Muscle layer of duodenum (tissue), 2 donors: ENCODE data around the gene PHF2.

Experiments used
- H3K27ac ChIP-seq: one replicate; pipeline ENCODE4 v1.7.0; 2013; ENCODE audit warnings: mild to moderate bottlenecking, low read length
- H3K27me3 ChIP-seq: one replicate; pipeline ENCODE4 v1.7.0; 2013; ENCODE audit warnings: low read depth, mild to moderate bottlenecking, control low read depth, low read length
- H3K36me3 ChIP-seq, 2 donors: one replicate each; pipeline ENCODE4 v1.7.0; 2013; ENCODE audit warnings: low read length in 2 of 2, control low read depth in 1 of 2, mild to moderate bottlenecking in 1 of 2; ENCODE audit not compliant: insufficient read depth in 2 of 2, control insufficient read depth in 1 of 2
- H3K4me1 ChIP-seq, 2 donors: one replicate each; pipeline ENCODE4 v1.7.0; 2013; ENCODE audit warnings: low read length in 2 of 2, mild to moderate bottlenecking in 2 of 2, control low read depth in 1 of 2, moderate library complexity in 1 of 2; ENCODE audit not compliant: insufficient read depth in 2 of 2, control insufficient read depth in 1 of 2
- H3K4me3 ChIP-seq, 2 donors: one replicate each; pipeline ENCODE4 v1.7.0; 2013; ENCODE audit warnings: low read length in 2 of 2, low read depth in 1 of 2, mild to moderate bottlenecking in 1 of 2
- H3K9me3 ChIP-seq, 2 donors: one replicate each; pipeline ENCODE4 v1.7.0; 2013; ENCODE audit warnings: low read length in 2 of 2, control low read depth in 1 of 2, mild to moderate bottlenecking in 1 of 2; ENCODE audit not compliant: control insufficient read depth in 1 of 2
- donor health status: healthy.

The PHF2 gene

GRCh38 chr9:93578844-93579243 is 2.5 kb downstream of the PHF2 start:
- Histone ChIP-seq H3K27ac (no peak overlapping the region), H3K27me3 (no peaks in the 10 kb centered on the region), H3K4me1 (peaks cover 22 to 63% of the 10 kb centered on the region in 2 donors), H3K9me3 (no peaks in the 10 kb centered on the region), H3K4me3 (no peak overlapping the region), H3K36me3 (no peaks in the 10 kb centered on the region)

DNA sequence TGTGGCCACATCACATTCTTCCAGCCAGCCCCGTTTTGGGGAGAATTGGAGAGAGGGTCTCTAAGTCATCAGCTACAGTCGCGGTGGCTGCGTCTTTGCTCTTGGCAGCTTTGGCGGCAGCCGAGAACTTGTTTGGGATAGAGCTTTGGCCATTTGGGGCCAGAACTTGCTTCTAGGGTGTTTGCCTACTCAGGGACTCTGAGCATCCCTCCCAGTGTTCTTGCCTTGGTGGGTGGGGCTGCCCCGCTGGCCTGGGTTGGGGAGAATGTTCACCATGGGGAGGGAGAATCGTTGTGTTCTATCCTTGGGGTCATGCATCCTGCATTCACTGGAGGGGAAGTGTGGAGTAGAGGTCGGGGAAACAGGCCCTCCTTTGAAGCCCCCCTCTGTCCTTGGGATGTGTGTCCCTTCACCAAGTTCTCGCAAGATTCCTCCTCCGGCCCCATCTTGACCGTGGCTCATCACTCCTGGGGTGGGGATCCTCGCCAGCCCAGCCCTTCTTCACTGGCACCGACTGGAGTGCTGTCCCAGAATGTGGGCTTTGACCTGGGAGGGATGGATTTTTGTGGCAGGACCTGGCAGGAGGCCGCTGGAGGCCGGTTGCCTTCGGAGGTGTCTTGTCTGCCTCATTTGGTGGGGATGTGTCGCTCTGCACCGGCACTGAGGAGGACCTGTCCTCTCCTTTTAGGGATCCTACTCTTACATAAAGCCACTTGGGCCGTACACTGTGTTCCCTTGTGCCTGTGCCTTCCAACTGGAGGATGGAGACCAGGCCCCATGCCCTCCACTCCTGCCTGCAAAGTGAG is 3.5 kb downstream of the PHF2 start:
- Histone ChIP-seq H3K4me3 (no peak overlapping the region), H3K9me3 (no peaks in the 10 kb centered on the region), H3K36me3 (no peaks in the 10 kb centered on the region), H3K27me3 (no peaks in the 10 kb centered on the region), H3K4me1 (peaks cover 22 to 57% of the 10 kb centered on the region in 2 donors), H3K27ac (no peak overlapping the region)

DNA sequence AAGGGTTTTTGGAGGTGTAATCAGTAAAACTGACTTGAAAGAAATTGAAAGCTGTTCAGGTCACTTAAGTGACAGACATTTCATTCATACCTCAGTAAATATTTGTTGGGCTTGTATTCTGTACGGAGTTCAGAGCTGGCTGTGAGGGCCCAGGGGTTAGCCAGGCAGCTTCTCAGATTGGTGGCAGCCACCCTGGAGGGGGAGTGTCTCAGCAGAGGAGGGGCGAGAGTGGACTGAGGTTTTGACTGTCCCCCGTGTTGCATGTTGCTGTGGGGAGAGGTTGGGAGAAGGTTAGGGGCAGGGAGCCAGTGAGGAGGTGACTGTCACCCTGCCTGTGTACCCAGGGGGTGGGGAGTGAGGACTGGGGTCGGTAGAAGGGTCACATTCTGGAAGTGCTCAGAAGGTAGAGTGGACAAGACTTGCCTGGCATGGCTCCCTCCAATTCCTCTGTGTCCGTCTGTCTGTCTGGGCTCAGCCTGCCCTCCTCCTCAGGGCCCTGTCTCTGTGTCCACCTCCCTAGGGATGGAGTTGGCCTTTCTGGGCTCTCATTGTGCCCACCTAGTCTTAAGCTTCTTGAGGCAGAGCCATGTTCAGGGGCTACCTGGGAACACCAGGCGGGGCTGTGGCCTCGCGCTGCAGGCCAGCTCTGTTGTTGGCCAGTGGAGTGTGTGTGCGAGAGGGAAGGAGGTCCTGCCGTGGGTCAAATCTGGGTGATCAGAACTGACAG is 4.4 kb downstream of the PHF2 start:
- no peaks in the 10 kb centered on the region for H3K36me3 ChIP-seq
- no peaks in the 10 kb centered on the region for H3K27me3 ChIP-seq
- H3K4me1 ChIP-seq, result peaks cover 22 to 51% of the 10 kb centered on the region in 2 donors
- H3K9me3 ChIP-seq, result no peaks in the 10 kb centered on the region
- H3K4me3 ChIP-seq, result no peak overlapping the region
- H3K27ac ChIP-seq, result no peak overlapping the region

GRCh38 chr9:93582115-93582514 is 5.7 kb downstream of the PHF2 start:
- H3K9me3 ChIP-seq, result no peaks in the 10 kb centered on the region
- no peak overlapping the region for H3K4me3 ChIP-seq
- H3K36me3 ChIP-seq, result no peaks in the 10 kb centered on the region
- no peaks in the 10 kb centered on the region for H3K27me3 ChIP-seq
- H3K27ac ChIP-seq, result no peak overlapping the region
- H3K4me1 ChIP-seq, result peaks cover 22 to 56% of the 10 kb centered on the region in 2 donors

DNA sequence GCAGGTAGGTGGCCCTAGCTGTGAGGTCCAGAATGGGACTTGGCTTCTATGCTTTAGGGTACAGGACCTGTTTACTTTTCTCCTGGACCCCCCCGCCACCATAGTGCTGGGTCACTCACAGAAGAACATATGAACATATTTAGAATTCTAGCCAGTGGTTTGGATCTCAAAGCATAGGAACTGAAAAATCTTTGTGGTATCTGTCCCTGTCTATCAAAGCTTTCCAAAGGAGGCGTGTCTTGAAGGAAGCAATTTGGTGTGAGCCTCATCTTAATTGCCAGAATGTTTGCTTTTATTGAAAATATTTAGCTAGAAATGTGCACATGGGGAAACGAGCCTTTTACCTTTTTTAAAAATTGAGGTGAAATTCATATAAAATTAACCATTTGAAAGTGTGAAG is 6.2 kb downstream of the PHF2 start:
- Histone ChIP-seq H3K4me3 (no peak overlapping the region), H3K27me3 (no peaks in the 10 kb centered on the region), H3K9me3 (no peaks in the 10 kb centered on the region), H3K36me3 (no peaks in the 10 kb centered on the region), H3K4me1 (peaks cover 22 to 56% of the 10 kb centered on the region in 2 donors), H3K27ac (no peak overlapping the region)

DNA sequence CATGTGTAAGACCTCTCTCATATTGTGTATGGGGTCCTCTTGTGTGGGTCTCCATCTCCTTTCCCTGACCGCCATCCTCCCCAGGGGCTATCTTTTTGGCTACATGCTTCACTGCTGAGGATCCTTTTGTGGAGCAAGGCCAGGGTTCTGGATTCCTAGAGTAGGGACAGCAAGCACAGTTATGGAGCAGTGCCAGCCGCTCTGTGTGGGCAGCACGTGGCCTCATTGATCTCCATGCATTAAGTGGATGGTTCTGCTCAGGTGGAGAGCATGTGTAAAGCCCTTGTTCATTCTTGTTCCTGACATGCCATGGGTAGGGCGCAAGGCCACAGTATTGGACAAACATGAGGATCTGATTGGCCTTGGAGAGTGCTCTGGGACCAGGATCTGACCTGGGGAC is 8.9 kb downstream of the PHF2 start:
- Histone ChIP-seq H3K4me3 (no peak overlapping the region), H3K4me1 (peaks cover 19 to 34% of the 10 kb centered on the region in 2 donors), H3K27ac (no peak overlapping the region), H3K9me3 (no peaks in the 10 kb centered on the region), H3K36me3 (no peaks in the 10 kb centered on the region), H3K27me3 (no peaks in the 10 kb centered on the region)

GRCh38 chr9:93585695-93586094 is 9.3 kb downstream of the PHF2 start:
- no peaks in the 10 kb centered on the region for H3K27me3 ChIP-seq
- no peak overlapping the region for H3K4me3 ChIP-seq
- no peak overlapping the region for H3K27ac ChIP-seq
- no peaks in the 10 kb centered on the region for H3K36me3 ChIP-seq
- no peaks in the 10 kb centered on the region for H3K9me3 ChIP-seq
- peaks cover 19 to 30% of the 10 kb centered on the region in 2 donors for H3K4me1 ChIP-seq

DNA sequence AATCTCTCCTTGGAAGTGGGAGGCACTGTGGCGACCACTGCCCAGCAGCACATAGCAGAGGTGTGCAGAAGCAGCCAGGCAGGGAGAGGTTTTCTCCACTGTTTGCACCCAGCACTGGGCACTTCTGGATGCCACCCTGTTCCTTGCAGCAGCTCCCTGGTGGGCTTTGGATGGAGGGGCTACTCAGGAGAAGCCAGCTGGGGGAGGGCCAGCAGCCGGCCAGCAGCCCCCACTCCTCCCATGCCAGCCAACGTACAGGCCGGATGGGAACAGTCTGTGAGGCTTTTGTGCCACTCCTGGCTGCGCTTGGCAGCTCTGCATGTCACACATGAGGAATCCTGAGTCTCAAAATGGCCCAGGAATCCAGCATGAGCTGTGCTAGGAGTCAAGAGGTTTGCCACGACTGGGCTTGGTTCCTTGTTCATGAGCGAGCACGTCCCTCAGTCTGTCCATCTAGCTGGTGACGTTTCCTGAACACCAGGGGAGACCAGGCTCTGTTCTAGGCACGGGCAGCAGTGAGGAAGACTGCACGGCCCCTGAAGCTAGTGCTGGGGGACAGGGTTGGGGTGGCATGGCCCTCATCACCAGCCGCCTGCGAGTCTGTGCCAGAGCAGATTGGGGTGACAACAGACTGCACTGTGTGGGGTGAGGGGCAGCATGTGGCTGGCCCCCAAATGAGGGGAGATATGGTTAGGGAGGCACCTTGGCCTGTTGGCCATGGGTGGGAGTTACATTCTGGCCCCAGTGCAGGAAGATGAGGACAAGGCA is 10.1 kb downstream of the PHF2 start:
- Histone ChIP-seq H3K4me3 (no peak overlapping the region), H3K36me3 (no peaks in the 10 kb centered on the region), H3K4me1 (peaks cover 18 to 28% of the 10 kb centered on the region in 2 donors), H3K27ac (no peak overlapping the region), H3K9me3 (no peaks in the 10 kb centered on the region), H3K27me3 (no peaks in the 10 kb centered on the region)

DNA sequence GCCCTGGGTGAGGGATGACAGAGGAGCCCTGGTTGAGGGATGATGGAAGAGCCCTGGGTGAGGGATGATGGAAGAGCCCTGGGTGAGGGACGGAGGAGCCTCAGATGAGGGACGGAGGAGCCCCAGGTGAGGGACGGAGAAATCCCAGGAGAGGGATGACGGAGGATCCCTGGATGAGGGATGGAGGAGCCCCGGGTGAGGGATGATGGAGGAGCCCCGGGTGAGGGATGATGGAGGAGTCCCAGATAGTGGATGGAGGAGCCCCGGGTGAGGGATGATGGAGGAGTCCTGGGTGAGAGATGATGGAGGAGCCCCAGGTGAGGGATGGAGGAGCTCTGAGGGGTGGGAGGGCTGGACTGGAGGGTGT is 10.9 kb downstream of the PHF2 start:
- no peak overlapping the region for H3K4me3 ChIP-seq
- H3K4me1 ChIP-seq, result peaks cover 10 to 26% of the 10 kb centered on the region in 2 donors
- no peaks in the 10 kb centered on the region for H3K9me3 ChIP-seq
- no peak overlapping the region for H3K27ac ChIP-seq
- no peaks in the 10 kb centered on the region for H3K27me3 ChIP-seq
- no peaks in the 10 kb centered on the region for H3K36me3 ChIP-seq

- H3K27ac ChIP-seq, result no peak overlapping the region
Observed at GRCh38 chr9:93587651-93588347, 11.4 kb downstream of the PHF2 start.

More at GRCh38 chr9:93587651-93588347, 11.4 kb downstream of the PHF2 start:
- H3K4me1 ChIP-seq, result peaks cover 7 to 23% of the 10 kb centered on the region in 2 donors
- no peak overlapping the region for H3K4me3 ChIP-seq
- H3K27me3 ChIP-seq, result no peaks in the 10 kb centered on the region
- no peaks in the 10 kb centered on the region for H3K9me3 ChIP-seq
- H3K36me3 ChIP-seq, result no peaks in the 10 kb centered on the region
